ENCODE results near the gene CHAC1.

Gene CHAC1

DNA sequence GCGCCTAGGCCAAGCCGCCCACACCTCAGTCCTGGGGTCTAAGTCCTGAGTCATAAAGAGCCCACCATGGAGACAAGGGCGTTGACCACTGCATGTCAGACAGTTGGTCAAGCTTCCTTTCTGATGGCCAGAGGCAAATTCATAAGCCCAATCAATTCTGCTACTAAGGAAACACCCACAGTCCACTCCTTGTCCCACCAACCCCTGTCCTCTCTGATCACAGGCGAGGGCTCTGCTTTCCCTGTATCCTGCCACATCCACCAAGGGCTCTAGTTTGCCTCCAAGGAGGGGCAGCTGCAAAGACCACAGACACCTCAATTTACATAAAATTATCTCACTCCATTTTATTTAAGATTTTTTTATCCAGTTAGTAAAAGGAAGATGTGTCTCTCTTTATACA lies 25.3 kb downstream of the CHAC1 start:
- H3K4me3 ChIP-seq (ENCODE audit: low read depth, low read length): no peak overlapping the region
- TF ChIP-seq, protein P1, sequence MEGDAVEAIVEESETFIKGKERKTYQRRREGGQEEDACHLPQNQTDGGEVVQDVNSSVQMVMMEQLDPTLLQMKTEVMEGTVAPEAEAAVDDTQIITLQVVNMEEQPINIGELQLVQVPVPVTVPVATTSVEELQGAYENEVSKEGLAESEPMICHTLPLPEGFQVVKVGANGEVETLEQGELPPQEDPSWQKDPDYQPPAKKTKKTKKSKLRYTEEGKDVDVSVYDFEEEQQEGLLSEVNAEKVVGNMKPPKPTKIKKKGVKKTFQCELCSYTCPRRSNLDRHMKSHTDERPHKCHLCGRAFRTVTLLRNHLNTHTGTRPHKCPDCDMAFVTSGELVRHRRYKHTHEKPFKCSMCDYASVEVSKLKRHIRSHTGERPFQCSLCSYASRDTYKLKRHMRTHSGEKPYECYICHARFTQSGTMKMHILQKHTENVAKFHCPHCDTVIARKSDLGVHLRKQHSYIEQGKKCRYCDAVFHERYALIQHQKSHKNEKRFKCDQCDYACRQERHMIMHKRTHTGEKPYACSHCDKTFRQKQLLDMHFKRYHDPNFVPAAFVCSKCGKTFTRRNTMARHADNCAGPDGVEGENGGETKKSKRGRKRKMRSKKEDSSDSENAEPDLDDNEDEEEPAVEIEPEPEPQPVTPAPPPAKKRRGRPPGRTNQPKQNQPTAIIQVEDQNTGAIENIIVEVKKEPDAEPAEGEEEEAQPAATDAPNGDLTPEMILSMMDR (IDR thresholded peaks at IDR 0.05; ENCODE audit: borderline replicate concordance, insufficient read depth, low read depth, low read length): no peak

DNA sequence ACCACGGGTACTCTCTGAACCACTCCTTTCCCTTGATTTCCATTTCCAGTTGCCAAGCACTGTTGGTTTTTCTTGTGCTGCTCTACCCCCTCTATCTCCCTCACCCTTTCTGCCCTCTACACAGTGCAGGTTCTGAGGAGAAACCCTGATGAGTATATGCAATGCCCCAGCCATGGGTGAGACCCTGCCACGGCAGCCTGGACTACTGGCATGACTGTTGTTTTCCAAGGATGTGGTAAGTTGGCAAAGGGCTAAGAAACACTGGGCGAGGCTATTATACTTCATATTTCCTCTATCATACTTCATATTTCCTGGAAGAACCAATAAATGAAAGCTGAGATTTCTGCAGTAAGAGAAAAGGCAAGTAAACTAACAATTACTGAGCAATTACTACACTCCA lies 27.9 kb downstream of the CHAC1 start:
- TF ChIP-seq, protein P1 (IDR thresholded peaks at IDR 0.05; ENCODE audit: borderline replicate concordance, insufficient read depth, low read depth, low read length): no peak
- H3K4me3 ChIP-seq (ENCODE audit: low read depth, low read length): no peak overlapping the region

DNA sequence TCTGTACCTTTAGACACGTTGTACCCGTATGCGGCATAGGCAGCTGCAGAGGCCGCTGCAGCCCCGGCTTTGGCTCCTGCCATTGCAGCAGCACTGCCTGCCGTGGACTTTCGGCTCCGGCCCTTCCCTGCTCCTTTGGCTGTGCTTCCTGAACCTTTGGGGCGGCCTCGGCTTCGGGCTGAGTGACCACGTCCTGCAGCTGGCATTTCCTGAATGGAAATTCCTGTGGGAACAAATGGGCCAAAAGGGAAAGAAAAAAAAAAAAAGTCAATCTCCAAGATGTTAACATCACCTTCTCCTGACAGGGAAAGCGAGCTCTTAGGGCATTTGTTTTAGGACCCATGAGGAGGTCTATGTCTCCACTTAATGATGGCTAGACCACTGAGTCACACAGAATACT lies 29.6 kb downstream of the CHAC1 start:
- TF ChIP-seq, protein P1 (IDR thresholded peaks at IDR 0.05; ENCODE audit: borderline replicate concordance, insufficient read depth, low read depth, low read length): no peak
- H3K4me3 ChIP-seq (ENCODE audit: low read depth, low read length): no peak overlapping the region

DNA sequence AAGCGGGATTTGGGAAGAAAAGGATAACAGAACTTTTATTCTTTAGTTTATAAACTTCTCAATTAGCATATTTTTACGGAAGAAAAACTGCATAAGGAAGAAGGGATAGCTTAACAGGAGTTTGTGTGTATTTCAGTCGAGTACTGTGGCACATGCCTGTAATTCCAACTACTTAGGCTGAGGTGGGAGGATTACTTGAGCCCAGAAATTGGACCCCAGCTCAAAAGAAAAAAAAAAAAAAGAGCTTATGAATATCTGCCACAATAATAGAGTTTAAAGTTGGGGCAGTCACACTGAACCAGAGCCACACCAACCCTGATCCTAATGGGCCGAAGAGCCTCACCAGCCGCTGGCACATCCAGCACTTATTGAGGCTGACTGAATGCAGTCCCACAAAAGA lies 31.1 kb downstream of the CHAC1 start:
- TF ChIP-seq, protein P1 (IDR thresholded peaks at IDR 0.05; ENCODE audit: borderline replicate concordance, insufficient read depth, low read depth, low read length): no peak
- no peak overlapping the region for H3K4me3 ChIP-seq (ENCODE audit: low read depth, low read length)

DNA sequence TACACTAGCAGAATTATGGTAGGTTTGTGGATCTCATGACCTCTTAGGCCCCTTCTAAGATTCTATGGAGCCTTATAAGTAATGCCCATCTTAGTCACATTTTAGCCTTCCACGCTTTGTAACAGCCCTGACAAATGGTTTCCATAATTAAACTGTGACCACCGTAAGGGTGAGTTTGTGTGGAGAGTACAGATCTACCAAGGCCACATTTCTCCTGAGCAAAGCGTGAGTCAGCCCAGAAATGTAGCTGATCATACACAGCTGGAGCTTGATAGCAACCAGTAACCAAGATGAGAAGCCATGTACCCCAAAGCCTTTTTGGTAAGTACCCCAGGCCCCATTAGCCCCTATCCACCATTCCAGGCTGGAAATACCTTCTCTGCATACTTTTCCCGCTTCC lies 31.7 kb downstream of the CHAC1 start:
- no peak overlapping the region for H3K4me3 ChIP-seq (ENCODE audit: low read depth, low read length)
- TF ChIP-seq, protein P1 (IDR thresholded peaks at IDR 0.05; ENCODE audit: borderline replicate concordance, insufficient read depth, low read depth, low read length): no peak

DNA sequence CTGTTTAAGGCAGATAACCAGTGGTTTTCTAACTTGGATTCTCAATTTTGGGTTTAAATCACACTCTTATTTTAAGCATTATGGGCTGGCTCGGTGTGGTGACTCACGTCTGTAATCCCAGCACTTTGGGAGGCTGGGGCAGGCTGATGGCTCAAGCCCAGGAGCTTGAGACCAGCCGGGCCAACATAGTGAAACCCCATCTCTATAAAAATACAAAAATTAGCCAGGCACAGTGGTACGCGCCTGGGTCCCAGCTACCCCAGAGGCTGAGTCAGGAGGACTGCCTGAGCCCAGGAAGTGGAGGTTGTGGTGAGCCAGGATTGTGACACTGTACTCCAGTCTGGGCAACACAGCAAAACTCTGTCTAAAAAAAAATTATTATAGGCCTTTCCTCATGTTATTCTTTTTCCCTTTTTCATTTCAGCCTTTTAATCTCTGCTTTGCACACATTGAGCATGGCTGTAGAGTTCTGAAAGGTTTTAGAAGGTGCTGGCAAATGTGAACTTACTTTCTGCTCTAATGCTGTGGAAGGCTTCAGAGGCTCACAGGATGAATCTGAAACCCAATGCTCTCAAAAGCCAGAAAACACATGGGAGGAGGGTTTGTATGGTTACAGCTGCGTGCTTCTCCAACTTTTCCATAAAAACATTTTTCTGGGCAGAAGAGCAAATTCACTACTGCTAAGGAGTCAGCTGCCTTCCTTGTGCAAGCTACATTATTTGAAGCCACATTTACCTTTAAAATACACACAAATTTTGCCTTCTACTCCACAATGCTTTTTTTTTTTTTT lies 32.5 kb downstream of the CHAC1 start:
- no peak overlapping the region for H3K4me3 ChIP-seq (ENCODE audit: low read depth, low read length)
- TF ChIP-seq, protein P1 (IDR thresholded peaks at IDR 0.05; ENCODE audit: borderline replicate concordance, insufficient read depth, low read depth, low read length): no peak

DNA sequence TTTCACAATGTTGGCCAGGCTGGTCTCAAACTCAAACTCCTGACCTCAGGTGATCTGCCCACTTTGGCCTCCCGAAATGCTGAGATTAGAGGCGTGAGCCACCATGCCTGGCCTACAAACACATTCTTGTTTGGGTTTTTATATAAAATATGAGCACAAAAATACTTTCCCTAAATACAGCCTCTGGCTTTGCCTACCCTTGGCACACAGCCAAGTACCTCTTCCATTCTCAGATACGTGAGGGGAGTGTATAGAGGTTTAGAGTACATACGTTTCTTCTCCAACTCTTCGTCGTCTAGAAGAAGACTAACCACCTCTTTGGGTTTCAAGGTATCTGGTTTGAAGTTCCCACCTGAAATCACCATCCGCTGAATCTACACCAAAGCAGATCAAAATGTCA lies 33.5 kb downstream of the CHAC1 start:
- TF ChIP-seq, protein P1 (IDR thresholded peaks at IDR 0.05; ENCODE audit: borderline replicate concordance, insufficient read depth, low read depth, low read length): no peak
- no peak overlapping the region for H3K4me3 ChIP-seq (ENCODE audit: low read depth, low read length)

All from GM12875 (cell line).